HepG2 (cell line): ENCODE results near the gene RGS7.

Experiments
- SCMH1 ChIP-seq: sonication (generic); formaldehyde crosslinking; IDR thresholded peaks from 2 replicates; pipeline ENCODE4 v1.9.0; 2021; ENCODE audit warnings: missing genetic modification reagents, mild to moderate bottlenecking, borderline replicate concordance
- UBTF ChIP-seq: sonication (generic); formaldehyde crosslinking; IDR thresholded peaks from 2 replicates; pipeline ENCODE4 v1.4.0; 2020; ENCODE audit warnings: mild to moderate bottlenecking, missing genetic modification reagents
- ZNF331 ChIP-seq: sonication (generic); formaldehyde crosslinking; IDR thresholded peaks from 2 replicates; pipeline ENCODE4 v1.4.0; 2020; ENCODE audit warnings: missing genetic modification reagents

GRCh38 chr1:241125286-241125685 lies 231.7 kb downstream of the RGS7 start:
- no peak for TF ChIP-seq ZNF331 (CRISPR knock-in tag)
- no peak for TF ChIP-seq SCMH1 (CRISPR knock-in tag)
- no peak for TF ChIP-seq UBTF (CRISPR knock-in tag)
